ENCODE results near the gene IMPDH1.

DNA sequence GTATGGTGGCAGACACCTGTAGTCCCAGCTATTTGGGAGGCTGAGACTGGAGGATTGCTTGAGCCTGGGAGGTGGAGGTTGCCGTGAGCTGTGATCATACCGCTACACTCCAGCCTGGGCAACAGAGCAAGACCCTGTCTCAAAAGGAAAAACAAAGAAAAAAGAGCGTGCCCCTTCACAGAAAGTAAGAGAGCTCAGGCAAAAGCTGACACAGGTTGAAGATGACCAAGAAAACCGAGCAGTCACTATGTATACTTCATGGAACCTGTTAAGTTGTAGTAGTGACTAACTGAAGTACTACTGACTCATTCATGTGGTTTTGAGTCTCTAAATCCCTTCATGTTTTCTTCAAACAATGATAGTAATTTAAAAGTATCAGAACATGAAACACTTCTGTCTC lies 47.1 kb downstream of the IMPDH1 start:
- TF ChIP-seq CTCF (IDR thresholded peaks at IDR 0.05) (no peak), EZH2 (IDR thresholded peaks at IDR 0.05; ENCODE audit: borderline replicate concordance, insufficient read depth, low read depth, low read length, poor library complexity, severe bottlenecking) (no peak)

Measured in B cell (primary cell).